Measurements from ENCODE around the gene TEX54. TPM values are rescaled to one million over a fixed set of nuclear protein-coding genes. Genes with fewer than 3 reads are reported as not detected.
A peak's percentile ranks its signal among the peaks of the same experiment; 100 is the strongest.

The TEX54 gene
- total and polyA plus RNA-seq, 2 of the 13 experiments (the other 11 are each of a cell fraction or from before 2014, with no cell fraction given) = not detected

DNA sequence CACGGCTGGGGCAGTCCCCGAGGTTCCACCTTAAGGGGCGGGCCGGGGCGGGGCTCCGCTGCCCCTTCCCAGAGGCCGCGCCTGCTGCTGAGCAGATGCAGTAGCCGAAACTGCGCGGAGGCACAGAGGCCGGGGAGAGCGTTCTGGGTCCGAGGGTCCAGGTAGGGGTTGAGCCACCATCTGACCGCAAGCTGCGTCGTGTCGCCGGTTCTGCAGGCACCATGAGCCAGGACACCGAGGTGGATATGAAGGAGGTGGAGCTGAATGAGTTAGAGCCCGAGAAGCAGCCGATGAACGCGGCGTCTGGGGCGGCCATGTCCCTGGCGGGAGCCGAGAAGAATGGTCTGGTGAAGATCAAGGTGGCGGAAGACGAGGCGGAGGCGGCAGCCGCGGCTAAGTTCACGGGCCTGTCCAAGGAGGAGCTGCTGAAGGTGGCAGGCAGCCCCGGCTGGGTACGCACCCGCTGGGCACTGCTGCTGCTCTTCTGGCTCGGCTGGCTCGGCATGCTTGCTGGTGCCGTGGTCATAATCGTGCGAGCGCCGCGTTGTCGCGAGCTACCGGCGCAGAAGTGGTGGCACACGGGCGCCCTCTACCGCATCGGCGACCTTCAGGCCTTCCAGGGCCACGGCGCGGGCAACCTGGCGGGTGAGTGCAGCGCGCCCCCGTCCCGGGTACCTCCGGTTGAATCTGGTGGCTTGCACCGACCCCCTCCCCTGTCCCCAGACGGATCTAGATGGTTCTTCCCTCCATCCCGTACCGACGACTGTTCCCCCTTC lies 48.4 kb upstream of the TEX54 start, which contains the start of gene SLC3A2 (continued):
- TF ChIP-seq, protein P1, sequence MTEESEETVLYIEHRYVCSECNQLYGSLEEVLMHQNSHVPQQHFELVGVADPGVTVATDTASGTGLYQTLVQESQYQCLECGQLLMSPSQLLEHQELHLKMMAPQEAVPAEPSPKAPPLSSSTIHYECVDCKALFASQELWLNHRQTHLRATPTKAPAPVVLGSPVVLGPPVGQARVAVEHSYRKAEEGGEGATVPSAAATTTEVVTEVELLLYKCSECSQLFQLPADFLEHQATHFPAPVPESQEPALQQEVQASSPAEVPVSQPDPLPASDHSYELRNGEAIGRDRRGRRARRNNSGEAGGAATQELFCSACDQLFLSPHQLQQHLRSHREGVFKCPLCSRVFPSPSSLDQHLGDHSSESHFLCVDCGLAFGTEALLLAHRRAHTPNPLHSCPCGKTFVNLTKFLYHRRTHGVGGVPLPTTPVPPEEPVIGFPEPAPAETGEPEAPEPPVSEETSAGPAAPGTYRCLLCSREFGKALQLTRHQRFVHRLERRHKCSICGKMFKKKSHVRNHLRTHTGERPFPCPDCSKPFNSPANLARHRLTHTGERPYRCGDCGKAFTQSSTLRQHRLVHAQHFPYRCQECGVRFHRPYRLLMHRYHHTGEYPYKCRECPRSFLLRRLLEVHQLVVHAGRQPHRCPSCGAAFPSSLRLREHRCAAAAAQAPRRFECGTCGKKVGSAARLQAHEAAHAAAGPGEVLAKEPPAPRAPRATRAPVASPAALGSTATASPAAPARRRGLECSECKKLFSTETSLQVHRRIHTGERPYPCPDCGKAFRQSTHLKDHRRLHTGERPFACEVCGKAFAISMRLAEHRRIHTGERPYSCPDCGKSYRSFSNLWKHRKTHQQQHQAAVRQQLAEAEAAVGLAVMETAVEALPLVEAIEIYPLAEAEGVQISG (CRISPR knock-in tag; IDR thresholded peaks at IDR 0.05) = peak; percentile 98
- TF ChIP-seq RNF2 (conservative IDR thresholded peaks at IDR 0.05; ENCODE audit: low read depth) (peak; percentile 72; the same call in 1 of the 2 replicates), KMT2A (CRISPR knock-in tag; IDR thresholded peaks at IDR 0.05) (peak; percentile 89), ZNF782 (CRISPR knock-in tag; IDR thresholded peaks at IDR 0.05; ENCODE audit: borderline replicate concordance) (peak; percentile 90; the same call in 1 of the 2 replicates), ARNT (IDR thresholded peaks at IDR 0.05) (no peak), ZNF431 (CRISPR knock-in tag; IDR thresholded peaks at IDR 0.05; ENCODE audit: borderline replicate concordance, low read depth) (peak; percentile 88), HES4 (CRISPR knock-in tag; IDR thresholded peaks at IDR 0.05; ENCODE audit: borderline replicate concordance) (0 out of 2 replicates have a peak, but pooled peaks have one; percentile 57), FLYWCH1 (CRISPR knock-in tag; IDR thresholded peaks at IDR 0.05) (no peak), ZFP36L1 (CRISPR knock-in tag; IDR thresholded peaks at IDR 0.05) (no peak), SMYD3 (CRISPR knock-in tag; IDR thresholded peaks at IDR 0.05) (no peak), SAFB2 (CRISPR knock-in tag; IDR thresholded peaks at IDR 0.05; ENCODE audit: borderline replicate concordance, low read depth) (peak; percentile 34; the same call in 1 of the 2 replicates), SP4 (CRISPR knock-in tag; IDR thresholded peaks at IDR 0.05) (peak; percentile 89), ZBTB7A (CRISPR knock-in tag; IDR thresholded peaks at IDR 0.05) (peak; percentile 42; the same call in 1 of the 2 replicates), ZNF530 (CRISPR knock-in tag; IDR thresholded peaks at IDR 0.05; ENCODE audit: low read depth) (peak; percentile 82; the same call in 1 of the 2 replicates), NFIB (CRISPR knock-in tag; IDR thresholded peaks at IDR 0.05; ENCODE audit: borderline replicate concordance) (no peak), DR1 (CRISPR knock-in tag; IDR thresholded peaks at IDR 0.05) (peak; percentile 46; the same call in 1 of the 2 replicates), ZNF678 (CRISPR knock-in tag; IDR thresholded peaks at IDR 0.05) (no peak), ZMYM4 (CRISPR knock-in tag; IDR thresholded peaks at IDR 0.05) (peak; percentile 80)
- TF ChIP-seq, protein P2, sequence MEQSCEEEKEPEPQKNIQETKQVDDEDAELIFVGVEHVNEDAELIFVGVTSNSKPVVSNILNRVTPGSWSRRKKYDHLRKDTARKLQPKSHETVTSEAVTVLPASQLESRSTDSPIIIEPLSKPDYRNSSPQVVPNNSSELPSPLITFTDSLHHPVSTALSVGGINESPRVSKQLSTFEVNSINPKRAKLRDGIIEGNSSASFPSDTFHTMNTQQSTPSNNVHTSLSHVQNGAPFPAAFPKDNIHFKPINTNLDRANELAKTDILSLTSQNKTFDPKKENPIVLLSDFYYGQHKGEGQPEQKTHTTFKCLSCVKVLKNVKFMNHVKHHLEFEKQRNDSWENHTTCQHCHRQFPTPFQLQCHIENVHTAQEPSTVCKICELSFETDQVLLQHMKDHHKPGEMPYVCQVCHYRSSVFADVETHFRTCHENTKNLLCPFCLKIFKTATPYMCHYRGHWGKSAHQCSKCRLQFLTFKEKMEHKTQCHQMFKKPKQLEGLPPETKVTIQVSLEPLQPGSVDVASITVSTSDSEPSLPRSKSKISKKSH (CRISPR knock-in tag; IDR thresholded peaks at IDR 0.05; ENCODE audit: borderline replicate concordance) = peak; percentile 52
- TF ChIP-seq, protein P3, sequence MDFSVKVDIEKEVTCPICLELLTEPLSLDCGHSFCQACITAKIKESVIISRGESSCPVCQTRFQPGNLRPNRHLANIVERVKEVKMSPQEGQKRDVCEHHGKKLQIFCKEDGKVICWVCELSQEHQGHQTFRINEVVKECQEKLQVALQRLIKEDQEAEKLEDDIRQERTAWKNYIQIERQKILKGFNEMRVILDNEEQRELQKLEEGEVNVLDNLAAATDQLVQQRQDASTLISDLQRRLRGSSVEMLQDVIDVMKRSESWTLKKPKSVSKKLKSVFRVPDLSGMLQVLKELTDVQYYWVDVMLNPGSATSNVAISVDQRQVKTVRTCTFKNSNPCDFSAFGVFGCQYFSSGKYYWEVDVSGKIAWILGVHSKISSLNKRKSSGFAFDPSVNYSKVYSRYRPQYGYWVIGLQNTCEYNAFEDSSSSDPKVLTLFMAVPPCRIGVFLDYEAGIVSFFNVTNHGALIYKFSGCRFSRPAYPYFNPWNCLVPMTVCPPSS (IDR thresholded peaks at IDR 0.05) = no peak
- TF ChIP-seq, protein P4, sequence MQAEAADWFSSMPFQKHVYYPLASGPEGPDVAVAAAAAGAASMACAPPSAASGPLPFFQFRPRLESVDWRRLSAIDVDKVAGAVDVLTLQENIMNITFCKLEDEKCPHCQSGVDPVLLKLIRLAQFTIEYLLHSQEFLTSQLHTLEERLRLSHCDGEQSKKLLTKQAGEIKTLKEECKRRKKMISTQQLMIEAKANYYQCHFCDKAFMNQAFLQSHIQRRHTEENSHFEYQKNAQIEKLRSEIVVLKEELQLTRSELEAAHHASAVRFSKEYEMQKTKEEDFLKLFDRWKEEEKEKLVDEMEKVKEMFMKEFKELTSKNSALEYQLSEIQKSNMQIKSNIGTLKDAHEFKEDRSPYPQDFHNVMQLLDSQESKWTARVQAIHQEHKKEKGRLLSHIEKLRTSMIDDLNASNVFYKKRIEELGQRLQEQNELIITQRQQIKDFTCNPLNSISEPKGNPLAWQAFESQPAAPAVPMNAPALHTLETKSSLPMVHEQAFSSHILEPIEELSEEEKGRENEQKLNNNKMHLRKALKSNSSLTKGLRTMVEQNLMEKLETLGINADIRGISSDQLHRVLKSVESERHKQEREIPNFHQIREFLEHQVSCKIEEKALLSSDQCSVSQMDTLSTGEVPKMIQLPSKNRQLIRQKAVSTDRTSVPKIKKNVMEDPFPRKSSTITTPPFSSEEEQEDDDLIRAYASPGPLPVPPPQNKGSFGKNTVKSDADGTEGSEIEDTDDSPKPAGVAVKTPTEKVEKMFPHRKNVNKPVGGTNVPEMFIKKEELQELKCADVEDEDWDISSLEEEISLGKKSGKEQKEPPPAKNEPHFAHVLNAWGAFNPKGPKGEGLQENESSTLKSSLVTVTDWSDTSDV (CRISPR knock-in tag; IDR thresholded peaks at IDR 0.05) = 0 out of 2 replicates have a peak, but pooled peaks have one; percentile 49
